Measurements from ENCODE around the gene RELN. TPM values are rescaled to one million over a fixed set of nuclear protein-coding genes. Genes with fewer than 3 reads are reported as not detected.

The RELN gene
- total and polyA plus RNA-seq, 10 donors = 0.03 to 7.6 (median 1.0) TPM

GRCh38 chr7:103932389-103932788 lies 57.1 kb downstream of the RELN start:
- Histone ChIP-seq H3K4me1 (no peaks in the 10 kb centered on the region), H3K36me3 (no peaks in the 10 kb centered on the region), H3K27me3 (replicated peaks in 1 of 7) (peaks cover 0 to 9% (median 0%) of the 10 kb centered on the region in 7 donors), H3K27ac (no peak overlapping the region), H3K4me3 (no peak overlapping the region), H3K9me3 (no peaks in the 10 kb centered on the region)
- no peak for DNase-seq
- TF ChIP-seq POLR2AphosphoS5 (IDR thresholded peaks at IDR 0.05) (no peak), POLR2A (IDR thresholded peaks at IDR 0.05) (no peak), CTCF (IDR thresholded peaks at IDR 0.05 in 8 of 11, conservative IDR thresholded peaks at IDR 0.05 in 3 of 11) (no peak)
- intact Hi-C loops (cut with DNase I; ENCODE audit: low total_unique reads) = no loop called here
- WGBS, 5 donors = 31 to 51% (median 36%) methylated on average over 2 of the region's 2 CpGs

GRCh38 chr7:103929901-103930311 lies 59.6 kb downstream of the RELN start:
- Histone ChIP-seq H3K4me1 (no peaks in the 10 kb centered on the region), H3K4me3 (no peak overlapping the region), H3K36me3 (no peaks in the 10 kb centered on the region), H3K27ac (no peak overlapping the region), H3K27me3 (replicated peaks in 1 of 7) (no peaks in the 10 kb centered on the region), H3K9me3 (no peaks in the 10 kb centered on the region)
- intact Hi-C loops (cut with DNase I; ENCODE audit: low total_unique reads) = no loop called here
- WGBS, 5 donors = 73 to 100% (median 82%) methylated on average over 1 of the region's 1 CpG
- TF ChIP-seq CTCF (IDR thresholded peaks at IDR 0.05 in 8 of 11, conservative IDR thresholded peaks at IDR 0.05 in 3 of 11) = no peak
- TF ChIP-seq POLR2AphosphoS5 (IDR thresholded peaks at IDR 0.05) = no peak
- no peak for TF ChIP-seq POLR2A (IDR thresholded peaks at IDR 0.05)
- DNase-seq = no peak

GRCh38 chr7:103928581-103928980 lies 60.9 kb downstream of the RELN start:
- Histone ChIP-seq H3K36me3 (no peaks in the 10 kb centered on the region), H3K27me3 (replicated peaks in 1 of 7) (no peaks in the 10 kb centered on the region), H3K9me3 (no peaks in the 10 kb centered on the region), H3K4me1 (no peaks in the 10 kb centered on the region), H3K4me3 (no peak overlapping the region), H3K27ac (no peak overlapping the region)
- TF ChIP-seq POLR2A (IDR thresholded peaks at IDR 0.05) = no peak
- no peak for TF ChIP-seq POLR2AphosphoS5 (IDR thresholded peaks at IDR 0.05)
- TF ChIP-seq CTCF (IDR thresholded peaks at IDR 0.05 in 8 of 11, conservative IDR thresholded peaks at IDR 0.05 in 3 of 11) = no peak
- DNase-seq = no peak
- WGBS, 5 donors = 65 to 88% (median 70%) methylated on average over 1 of the region's 1 CpG
- intact Hi-C loops (cut with DNase I; ENCODE audit: low total_unique reads) = no loop called here

- no peak for TF ChIP-seq POLR2A (IDR thresholded peaks at IDR 0.05)
- Histone ChIP-seq H3K36me3 (no peaks in the 10 kb centered on the region), H3K27ac (no peak overlapping the region), H3K27me3 (replicated peaks in 1 of 7) (peaks cover 0 to 5% (median 0%) of the 10 kb centered on the region in 7 donors), H3K4me1 (no peaks in the 10 kb centered on the region), H3K9me3 (no peaks in the 10 kb centered on the region), H3K4me3 (no peak overlapping the region)
- WGBS, 5 donors = 75 to 87% (median 81%) methylated on average over 4 of the region's 4 CpGs
- intact Hi-C loops (cut with DNase I; ENCODE audit: low total_unique reads) = no loop called here
- DNase-seq = no peak
Observed at GRCh38 chr7:103924184-103924583, 65.3 kb downstream of the RELN start.

GRCh38 chr7:103922407-103922806 lies 67.1 kb downstream of the RELN start:
- Histone ChIP-seq H3K36me3 (no peaks in the 10 kb centered on the region), H3K4me3 (no peak overlapping the region), H3K27me3 (replicated peaks in 1 of 7) (peaks cover 0 to 5% (median 0%) of the 10 kb centered on the region in 7 donors), H3K9me3 (no peaks in the 10 kb centered on the region), H3K4me1 (no peaks in the 10 kb centered on the region), H3K27ac (no peak overlapping the region)
- TF ChIP-seq POLR2AphosphoS5 (IDR thresholded peaks at IDR 0.05) (no peak), POLR2A (IDR thresholded peaks at IDR 0.05) (no peak), CTCF (IDR thresholded peaks at IDR 0.05 in 8 of 11, conservative IDR thresholded peaks at IDR 0.05 in 3 of 11) (no peak)
- WGBS, 5 donors = 59 to 81% (median 71%) methylated on average over 2 of the region's 2 CpGs
- intact Hi-C loops (cut with DNase I; ENCODE audit: low total_unique reads) = no loop called here
- DNase-seq = no peak

Data from spleen (tissue), 11 donors.